ENCODE results near the gene RNU1-2. TPM values are rescaled to one million over a fixed set of nuclear protein-coding genes. Genes with fewer than 3 reads are reported as not detected.
"Not testable (repeated sequence)": the region's sequence is repeated elsewhere in the genome, so short reads cannot be mapped to it uniquely, and the experiment has no call there.

Gene RNU1-2
- total and polyA plus RNA-seq, 2 experiments from 2014 or later = under 0.01 TPM; not detected in 1

DNA sequence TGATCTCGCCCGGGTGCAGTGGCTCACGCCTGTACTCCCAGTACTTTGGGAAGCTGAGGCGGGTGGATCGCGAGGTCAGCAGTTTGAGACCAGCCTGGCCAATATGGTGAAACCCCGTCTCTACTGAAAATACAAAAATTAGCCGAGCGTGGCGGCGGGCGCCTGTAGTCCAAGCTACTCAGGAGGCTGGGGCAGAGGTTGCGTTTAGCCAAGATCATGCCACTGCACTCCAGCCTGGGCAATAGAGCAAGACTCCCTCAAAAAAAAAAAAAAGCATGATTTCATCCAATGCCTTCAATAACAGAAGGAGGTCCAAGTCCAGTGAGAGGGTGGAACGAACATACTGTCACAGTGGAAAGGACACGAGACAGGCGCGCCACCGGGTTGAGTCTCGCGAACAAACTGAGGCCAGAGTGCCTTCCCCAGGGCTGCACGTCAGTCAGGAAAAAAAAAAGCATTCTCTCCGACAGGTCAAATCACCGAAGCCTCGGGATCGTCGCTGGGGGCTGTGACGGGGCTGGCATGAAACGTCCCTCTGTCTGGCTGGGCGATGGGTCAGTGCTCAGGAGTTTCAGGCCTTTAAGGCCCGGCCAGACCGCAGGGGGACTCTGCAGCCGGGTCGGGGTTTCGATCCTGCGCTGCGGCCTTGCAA, 17.5 kb downstream of the RNU1-2 start:
- H3K27ac ChIP-seq = peak overlapping the region; percentile 69
- H3K9me2 ChIP-seq (replicated peaks; ENCODE audit: insufficient read depth) = no peaks in the 10 kb centered on the region
- H3K79me2 ChIP-seq = no peaks in the 10 kb centered on the region
- peak overlapping the region; percentile 50 for H3K4me3 ChIP-seq
- H3K36me3 ChIP-seq (replicated peaks; ENCODE audit: insufficient read depth, low read depth) = no peaks in the 10 kb centered on the region
- WGBS (ENCODE audit: low lambda C conversion rate, missing lambda C conversion rate) = 50% methylated on average over 36 of the region's 36 CpGs
- H3K9me3 ChIP-seq (ENCODE audit: low read depth) = no peaks in the 10 kb centered on the region
- H3K27me3 ChIP-seq = no peaks in the 10 kb centered on the region
- TF ChIP-seq EZH2 (IDR thresholded peaks at IDR 0.05; ENCODE audit: borderline replicate concordance) (no peak), EZH2phosphoT487 (IDR thresholded peaks at IDR 0.05; ENCODE audit: low read depth, severe bottlenecking, unreplicated experiment) (no peak)
- TF ChIP-seq, protein P1, sequence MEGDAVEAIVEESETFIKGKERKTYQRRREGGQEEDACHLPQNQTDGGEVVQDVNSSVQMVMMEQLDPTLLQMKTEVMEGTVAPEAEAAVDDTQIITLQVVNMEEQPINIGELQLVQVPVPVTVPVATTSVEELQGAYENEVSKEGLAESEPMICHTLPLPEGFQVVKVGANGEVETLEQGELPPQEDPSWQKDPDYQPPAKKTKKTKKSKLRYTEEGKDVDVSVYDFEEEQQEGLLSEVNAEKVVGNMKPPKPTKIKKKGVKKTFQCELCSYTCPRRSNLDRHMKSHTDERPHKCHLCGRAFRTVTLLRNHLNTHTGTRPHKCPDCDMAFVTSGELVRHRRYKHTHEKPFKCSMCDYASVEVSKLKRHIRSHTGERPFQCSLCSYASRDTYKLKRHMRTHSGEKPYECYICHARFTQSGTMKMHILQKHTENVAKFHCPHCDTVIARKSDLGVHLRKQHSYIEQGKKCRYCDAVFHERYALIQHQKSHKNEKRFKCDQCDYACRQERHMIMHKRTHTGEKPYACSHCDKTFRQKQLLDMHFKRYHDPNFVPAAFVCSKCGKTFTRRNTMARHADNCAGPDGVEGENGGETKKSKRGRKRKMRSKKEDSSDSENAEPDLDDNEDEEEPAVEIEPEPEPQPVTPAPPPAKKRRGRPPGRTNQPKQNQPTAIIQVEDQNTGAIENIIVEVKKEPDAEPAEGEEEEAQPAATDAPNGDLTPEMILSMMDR (IDR thresholded peaks at IDR 0.05; ENCODE audit: poor library complexity) = no peak
- no peaks in the 10 kb centered on the region for H4K20me1 ChIP-seq (ENCODE audit: insufficient read depth, poor library complexity, severe bottlenecking)
- peak overlapping the region; percentile 93 for H3K4me2 ChIP-seq
- peak overlapping the region; percentile 90 for H2AFZ ChIP-seq
- no peak for DNase-seq (ENCODE audit: low spot score)
- H3K4me1 ChIP-seq (ENCODE audit: insufficient read depth) = peaks cover 4% of the 10 kb centered on the region

DNA sequence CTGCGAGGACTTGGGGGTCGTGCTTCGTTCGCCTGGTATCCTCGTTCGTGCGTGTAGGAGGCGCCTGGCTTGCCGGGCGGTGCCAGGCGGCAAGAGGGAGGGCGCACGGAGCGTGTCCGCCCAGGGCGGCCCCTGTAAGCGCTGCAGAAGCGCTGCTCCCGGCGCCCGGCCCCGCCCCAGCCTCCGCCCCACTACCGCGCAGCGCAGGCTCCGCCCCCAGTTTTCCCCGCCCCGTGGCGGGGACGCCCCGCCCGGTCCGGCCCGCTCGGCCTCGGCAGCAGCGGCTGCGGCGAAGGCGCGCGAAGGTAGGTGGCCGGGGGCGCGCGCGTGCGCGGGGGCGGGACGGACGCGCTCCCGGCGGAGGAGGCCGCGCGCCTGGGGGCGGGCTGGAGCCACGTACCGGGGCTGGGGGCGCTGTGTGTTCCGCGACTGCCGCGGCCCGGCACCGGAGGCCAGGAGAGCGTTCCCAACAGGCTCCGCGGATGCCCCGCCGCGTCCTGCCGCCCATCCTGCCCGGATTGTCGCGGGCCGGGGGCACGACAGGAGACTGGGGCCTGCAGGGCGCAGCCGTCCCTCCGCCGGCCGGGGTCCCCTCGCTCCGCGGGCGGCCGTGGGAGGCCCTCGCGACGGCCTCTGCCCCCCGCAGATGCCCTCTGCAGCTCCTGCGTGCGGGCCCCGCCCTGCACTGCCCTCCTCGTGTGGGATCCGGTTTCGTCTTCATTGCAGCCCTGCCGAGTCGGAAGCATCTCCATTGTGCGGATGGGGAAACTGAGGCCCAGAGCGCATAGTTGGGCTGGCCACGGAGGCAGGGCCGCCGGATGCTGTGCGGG, 18.3 kb downstream of the RNU1-2 start:
- peak; percentile 97 for DNase-seq (ENCODE audit: low spot score)
- Histone ChIP-seq H4K20me1 (ENCODE audit: insufficient read depth, poor library complexity, severe bottlenecking) (no peaks in the 10 kb centered on the region), H3K79me2 (no peaks in the 10 kb centered on the region), H3K27me3 (no peaks in the 10 kb centered on the region), H3K4me1 (ENCODE audit: insufficient read depth) (peaks cover 4% of the 10 kb centered on the region), H3K4me3 (peak overlapping the region; percentile 97), H3K27ac (peak overlapping the region; percentile 80), H2AFZ (peak overlapping the region; percentile 96), H3K9me2 (replicated peaks; ENCODE audit: insufficient read depth) (no peaks in the 10 kb centered on the region), H3K4me2 (peak overlapping the region; percentile 97), H3K9me3 (ENCODE audit: low read depth) (no peaks in the 10 kb centered on the region), H3K36me3 (replicated peaks; ENCODE audit: insufficient read depth, low read depth) (no peaks in the 10 kb centered on the region)
- TF ChIP-seq EZH2 (IDR thresholded peaks at IDR 0.05; ENCODE audit: borderline replicate concordance) (no peak), EZH2phosphoT487 (IDR thresholded peaks at IDR 0.05; ENCODE audit: low read depth, severe bottlenecking, unreplicated experiment) (no peak)
- TF ChIP-seq, protein P1 (IDR thresholded peaks at IDR 0.05; ENCODE audit: poor library complexity) = peak; percentile 2
- under 1% methylated on average over 39 of the region's 109 CpGs for WGBS (ENCODE audit: low lambda C conversion rate, missing lambda C conversion rate)

DNA sequence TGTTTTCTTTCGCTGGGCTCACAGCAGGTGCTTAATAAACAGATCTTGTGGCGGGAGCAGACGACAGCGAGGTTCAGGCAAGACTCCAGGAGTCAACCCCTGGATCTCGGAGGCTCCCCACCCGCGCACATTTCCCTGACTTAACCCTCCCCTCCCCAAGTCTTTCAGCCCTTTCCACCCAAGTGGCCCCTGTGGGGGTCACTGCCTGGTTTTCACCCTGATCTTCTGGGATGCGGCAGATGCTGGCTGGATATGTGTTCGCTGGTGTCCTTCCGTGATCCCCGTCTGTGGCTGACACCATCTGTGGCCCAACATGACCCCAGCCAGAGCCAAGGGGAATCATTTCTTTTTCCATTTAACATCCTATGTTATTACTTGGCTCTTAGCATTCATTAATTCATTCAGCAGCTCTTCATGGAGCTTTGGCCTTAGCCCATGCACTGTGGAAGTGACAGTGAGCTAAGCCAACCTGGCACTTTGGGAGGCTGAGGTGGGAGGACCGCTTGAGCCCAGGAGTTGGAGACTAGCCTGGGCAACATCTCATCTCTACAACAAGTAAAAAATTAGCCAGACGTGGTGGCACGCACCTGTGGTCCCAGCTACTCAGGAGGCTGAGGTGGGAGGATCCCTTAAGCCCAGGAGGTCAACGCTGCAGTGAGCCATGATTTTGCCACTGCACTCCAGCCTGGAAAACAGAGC, 19.3 kb downstream of the RNU1-2 start:
- H2AFZ ChIP-seq; H3K4me3 ChIP-seq; DNase-seq (ENCODE audit: low spot score): not testable (repeated sequence)

DNA sequence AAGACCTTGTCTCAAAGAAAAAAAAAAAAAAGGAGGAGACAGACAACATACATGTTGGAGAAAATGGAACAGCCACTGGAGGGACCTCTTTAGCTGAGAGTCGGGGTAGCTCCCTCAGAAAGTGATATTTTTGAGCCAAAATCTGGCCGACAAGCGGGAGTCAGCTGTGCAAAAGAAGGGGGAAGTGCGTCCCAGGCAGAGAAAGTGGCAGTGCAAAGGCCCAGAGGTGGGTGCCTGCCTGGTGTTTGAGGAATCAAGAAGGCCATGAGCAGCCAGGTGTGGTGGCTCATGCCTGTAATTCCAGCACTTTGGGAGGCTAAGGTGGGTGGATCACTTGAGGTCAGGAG, 19.8 kb downstream of the RNU1-2 start:
- DNase-seq (ENCODE audit: low spot score) = no peak
- TF ChIP-seq EZH2 (IDR thresholded peaks at IDR 0.05; ENCODE audit: borderline replicate concordance) (no peak), EZH2phosphoT487 (IDR thresholded peaks at IDR 0.05; ENCODE audit: low read depth, severe bottlenecking, unreplicated experiment) (no peak)
- TF ChIP-seq, protein P1 (IDR thresholded peaks at IDR 0.05; ENCODE audit: poor library complexity) = no peak
- H3K4me2 ChIP-seq = no peak overlapping the region
- no peaks in the 10 kb centered on the region for H3K27me3 ChIP-seq
- H2AFZ ChIP-seq = no peak overlapping the region
- no peaks in the 10 kb centered on the region for H3K36me3 ChIP-seq (replicated peaks; ENCODE audit: insufficient read depth, low read depth)
- no peak overlapping the region for H3K27ac ChIP-seq
- H3K4me1 ChIP-seq (ENCODE audit: insufficient read depth) = peaks cover 4% of the 10 kb centered on the region
- no peaks in the 10 kb centered on the region for H3K79me2 ChIP-seq
- WGBS (ENCODE audit: low lambda C conversion rate, missing lambda C conversion rate) = 91% methylated on average over 4 of the region's 4 CpGs
- H3K9me3 ChIP-seq (ENCODE audit: low read depth) = no peaks in the 10 kb centered on the region
- no peak overlapping the region for H3K4me3 ChIP-seq
- H4K20me1 ChIP-seq (ENCODE audit: insufficient read depth, poor library complexity, severe bottlenecking) = no peaks in the 10 kb centered on the region
- H3K9me2 ChIP-seq (replicated peaks; ENCODE audit: insufficient read depth) = no peaks in the 10 kb centered on the region

More for the DNA sequence above, 19.3 kb downstream of the RNU1-2 start:
- H3K4me1 ChIP-seq (ENCODE audit: insufficient read depth); H3K9me2 ChIP-seq (replicated peaks; ENCODE audit: insufficient read depth); H3K79me2 ChIP-seq; H4K20me1 ChIP-seq (ENCODE audit: insufficient read depth, poor library complexity, severe bottlenecking); H3K9me3 ChIP-seq (ENCODE audit: low read depth); H3K36me3 ChIP-seq (replicated peaks; ENCODE audit: insufficient read depth, low read depth); H3K27ac ChIP-seq; H3K27me3 ChIP-seq: not testable (repeated sequence)
- H3K4me2 ChIP-seq = peak overlapping the region; percentile 97
- 55% methylated on average over 15 of the region's 15 CpGs for WGBS (ENCODE audit: low lambda C conversion rate, missing lambda C conversion rate)

DNA sequence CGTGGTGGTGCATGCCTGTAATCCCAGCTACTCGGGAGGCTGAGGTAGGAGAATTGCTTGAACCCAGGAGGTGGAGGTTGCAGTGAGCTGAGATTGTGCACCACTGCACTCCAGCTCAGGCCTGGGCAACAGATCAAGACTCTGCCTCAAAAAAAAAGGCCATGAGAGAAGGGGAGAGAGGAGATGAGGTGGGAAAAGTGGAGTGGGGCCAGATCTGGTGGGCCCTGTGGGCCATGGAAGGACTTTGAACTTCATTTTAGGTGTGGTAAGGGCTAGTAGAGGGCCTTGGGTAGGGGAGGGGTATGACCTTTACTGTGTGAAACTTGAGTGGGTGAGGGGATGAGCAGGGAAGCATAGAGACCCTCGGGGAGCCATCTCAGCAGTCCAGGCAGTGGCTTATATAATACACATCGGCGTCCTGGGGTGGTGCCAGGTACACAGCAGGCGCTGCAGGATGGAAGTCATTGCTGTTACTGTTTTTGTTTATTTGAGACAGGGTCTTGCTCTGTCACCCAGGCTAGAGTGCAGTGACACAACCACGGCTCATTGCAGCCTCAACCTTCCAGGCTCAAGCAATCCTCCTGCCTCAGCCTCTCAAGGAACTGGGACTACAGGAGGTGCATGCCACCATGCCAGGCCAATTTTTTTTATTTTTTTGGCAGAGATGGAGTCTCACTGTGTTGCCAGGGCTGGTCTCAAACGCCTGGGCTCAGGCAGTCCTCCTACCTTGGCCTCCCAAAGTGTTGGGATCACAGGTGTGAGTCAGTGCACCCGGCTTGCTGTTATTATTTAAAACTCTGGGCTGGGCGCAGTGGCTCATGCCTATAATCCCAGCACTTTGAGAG, 20.5 kb downstream of the RNU1-2 start:
- not testable (repeated sequence) for H3K27me3 ChIP-seq; DNase-seq (ENCODE audit: low spot score); H3K27ac ChIP-seq; H3K9me2 ChIP-seq (replicated peaks; ENCODE audit: insufficient read depth); H4K20me1 ChIP-seq (ENCODE audit: insufficient read depth, poor library complexity, severe bottlenecking); H3K4me3 ChIP-seq; H3K9me3 ChIP-seq (ENCODE audit: low read depth); H3K4me2 ChIP-seq; H3K4me1 ChIP-seq (ENCODE audit: insufficient read depth); H3K79me2 ChIP-seq; H2AFZ ChIP-seq; H3K36me3 ChIP-seq (replicated peaks; ENCODE audit: insufficient read depth, low read depth)
- 92% methylated on average over 10 of the region's 10 CpGs for WGBS (ENCODE audit: low lambda C conversion rate, missing lambda C conversion rate)

Measured in hepatocyte (in vitro differentiated cells).